GM12878 (cell line): ENCODE data around the gene DKK3. TPM values are rescaled to one million over a fixed set of nuclear protein-coding genes. Genes with fewer than 3 reads are reported as not detected.

ENCODE experiments used
- ATAC-seq: fragments of 200-7000 bp; cut with Tn5 transposase; 3 replicates; pipeline ENCODE4 v1.9.1; 2020; ENCODE audit warnings: mild to moderate bottlenecking, moderate library complexity
- BruUV-seq: library from RNA; stranded (reverse); fragments of 400-500 nt; replicated peaks from 2 replicates; lab custom pipeline; 2021; lab: Mats Ljungman, UMichigan
- CTCF ChIA-PET: fragments of 300-600 bp; sonication (Branson Sonifier 250); formaldehyde crosslinking; extraction: SDS; loops from one replicate; lab custom pipeline; 2021; ENCODE audit warnings: inconsistent platforms; lab: Yijun Ruan, JAX
- POLR2A ChIA-PET: fragments of 350-600 bp; formaldehyde crosslinking; extraction: SDS; loops from one replicate; lab custom pipeline; 2021; ENCODE audit warnings: inconsistent platforms; lab: Charles Lee
- RAD21 ChIA-PET: fragments of 300-600 bp; sonication (Branson Sonifier 250); formaldehyde crosslinking; loops from one replicate; lab custom pipeline; 2023; ENCODE audit warnings: antibody characterized with exemption; ENCODE audit not compliant: unreplicated experiment; lab: Charles Lee
- SMC1A ChIA-PET: fragments of 300-600 bp; sonication (Branson Sonifier 250); formaldehyde crosslinking; loops from one replicate; lab custom pipeline; 2023; ENCODE audit not compliant: unreplicated experiment, uncharacterized antibody; lab: Charles Lee
- DNase-seq: peaks from one replicate; pipeline ENCODE4 v3.0.0-alpha.2; 2011; ENCODE audit warnings: low read depth, low spot score
- FAIRE-seq: peaks from 3 replicates; lab custom pipeline; 2011; peaks lifted over from hg19 to GRCh38; lab: Jason Lieb, UNC
- H2AFZ ChIP-seq: 2 replicates; pipeline ENCODE4 v1.6.0; 2011; ENCODE audit warnings: low read depth, low read length, control low read depth; ENCODE audit not compliant: control insufficient read depth
- H3K27ac ChIP-seq: 2 replicates; pipeline ENCODE4 v1.5.1; 2011; ENCODE audit warnings: control low read depth; ENCODE audit not compliant: control insufficient read depth, insufficient read depth
- H3K27me3 ChIP-seq, 2 experiments: replicated peaks in 1 of 2; 2 replicates each; pipeline versions ENCODE4 v1.6.0 to v1.6.1; 2011; ENCODE audit warnings: low read length in 1 of 2; ENCODE audit not compliant: control insufficient read depth in 2 of 2, insufficient read depth in 2 of 2
- H3K36me3 ChIP-seq, 2 experiments: 2 replicates each; pipeline ENCODE4 v1.5.1; 2011; ENCODE audit warnings: low read length in 1 of 2; ENCODE audit not compliant: control insufficient read depth in 2 of 2, insufficient read depth in 2 of 2
- H3K4me1 ChIP-seq: 2 replicates; pipeline ENCODE4 v1.6.1; 2011; ENCODE audit warnings: mild to moderate bottlenecking, low read length, moderate library complexity, mixed read lengths; ENCODE audit not compliant: control insufficient read depth, insufficient read depth
- H3K4me2 ChIP-seq: 2 replicates; pipeline ENCODE4 v1.6.0; 2011; ENCODE audit warnings: control low read depth; ENCODE audit not compliant: control insufficient read depth, insufficient read depth
- H3K4me3 ChIP-seq: fragments of 200-600 bp; sonication (generic); 2 replicates; pipeline ENCODE4 v1.5.1; 2016
- H3K79me2 ChIP-seq: 2 replicates; pipeline ENCODE4 v1.6.0; 2011; ENCODE audit warnings: low read length; ENCODE audit not compliant: control insufficient read depth, insufficient read depth
- H3K9ac ChIP-seq: 2 replicates; pipeline ENCODE4 v1.8.0; 2011; ENCODE audit warnings: low read length, control low read depth, mixed read lengths; ENCODE audit not compliant: control insufficient read depth, insufficient read depth
- H3K9me3 ChIP-seq: replicated peaks from 3 replicates; pipeline ENCODE4 v1.5.1; 2011; ENCODE audit warnings: mild to moderate bottlenecking, low read length; ENCODE audit not compliant: control insufficient read depth, insufficient read depth
- H4K20me1 ChIP-seq: 2 replicates; pipeline ENCODE4 v1.6.0; 2011; ENCODE audit not compliant: control insufficient read depth, insufficient read depth
- EP300 ChIP-seq, 2 experiments: fragments of 150-350 bp in 1 of 2; IDR thresholded peaks; 2 replicates each; pipeline ENCODE4 v1.6.1; 2011 to 2012; ENCODE audit warnings: low read depth in 2 of 2, low read length in 2 of 2, borderline replicate concordance in 1 of 2, improper control_type of control experiment in 1 of 2, inconsistent platforms in 1 of 2; ENCODE audit not compliant: control insufficient read depth in 1 of 2
- MTA2 ChIP-seq: fragments of 450-650 bp; IDR thresholded peaks from 2 replicates; pipeline ENCODE4 v1.6.1; 2016; ENCODE audit warnings: low read depth, mild to moderate bottlenecking, moderate library complexity
- MXI1 ChIP-seq: fragments of 150-350 bp; IDR thresholded peaks from 2 replicates; pipeline ENCODE4 v1.6.1; 2011; ENCODE audit warnings: low read depth, mild to moderate bottlenecking, inconsistent platforms, low read length, improper control_type of control experiment
- NFIC ChIP-seq: IDR thresholded peaks from 2 replicates; pipeline ENCODE4 v1.6.1; 2012; ENCODE audit warnings: low read depth, mild to moderate bottlenecking, inconsistent platforms, low read length, moderate library complexity
- NFYA ChIP-seq: IDR thresholded peaks from 2 replicates; pipeline ENCODE4 v1.6.1; 2011; ENCODE audit warnings: low read depth, mild to moderate bottlenecking, low read length, improper control_type of control experiment, borderline replicate concordance
- NR2C2 ChIP-seq: IDR thresholded peaks from 2 replicates; pipeline ENCODE4 v1.6.1; 2011; ENCODE audit warnings: borderline replicate concordance, low read depth; ENCODE audit not compliant: control insufficient read depth, insufficient read length
- SPI1 ChIP-seq: IDR thresholded peaks from 2 replicates; pipeline ENCODE4 v1.6.1; 2011; ENCODE audit warnings: low read depth, mild to moderate bottlenecking, low read length, moderate library complexity, borderline replicate concordance; ENCODE audit not compliant: insufficient read depth
- STAT1 ChIP-seq: fragments of 450-650 bp; conservative IDR thresholded peaks from 2 replicates; pipeline ENCODE4 v1.6.1; 2014; ENCODE audit warnings: antibody characterized with exemption, mild to moderate bottlenecking
- SUPT20H ChIP-seq: IDR thresholded peaks from 2 replicates; pipeline ENCODE4 v1.6.1; 2011; ENCODE audit warnings: low read depth, mild to moderate bottlenecking, low read length, moderate library complexity, borderline replicate concordance; ENCODE audit not compliant: control insufficient read depth
- ZBTB40 ChIP-seq: fragments of 450-650 bp; IDR thresholded peaks from 2 replicates; pipeline ENCODE4 v1.6.1; 2016; ENCODE audit warnings: mild to moderate bottlenecking, moderate library complexity, borderline replicate concordance
- ZNF207 ChIP-seq: fragments of 450-650 bp; IDR thresholded peaks from 2 replicates; pipeline ENCODE4 v1.6.1; 2014; ENCODE audit warnings: antibody characterized with exemption, mild to moderate bottlenecking, borderline replicate concordance
- ZNF687 ChIP-seq: fragments of 450-650 bp; IDR thresholded peaks from 2 replicates; pipeline ENCODE4 v1.6.1; 2017; ENCODE audit warnings: mild to moderate bottlenecking, moderate library complexity
- in situ Hi-C: fragments of 300-500 bp; cut with MboI; formaldehyde crosslinking; loops from 9 replicates; pipeline ENCODE4 v1.14.3; 2018; ENCODE audit warnings: mixed read lengths
- intact Hi-C: fragments of 100-400 bp; cut with micrococcal nuclease; formaldehyde crosslinking; loops from one replicate; pipeline ENCODE4 v1.14.2; 2022; ENCODE audit not compliant: unreplicated experiment
- polyA plus RNA-seq, 11 experiments: library from polyadenylated mRNA; depleted of rRNA in 4 of 11; unstranded in 6 of 11; stranded (reverse) in 5 of 11; fragments of >200 nt; fragmentation: Nextera tagmentation in 4 of 11; fragmentation: Illumina TruSeq in 1 of 11; extraction: Ambion mirVana in 4 of 11; extraction: Trizol in 1 of 11; gene quantifications; 1 replicate in 1 of 11; 2 replicates in 10 of 11; pipeline versions ENCODE4 v1.2.1 to v1.2.3, GENCODE V29; 2011 to 2016; ENCODE audit warnings: inconsistent platforms in 2 of 11, missing spikeins in 2 of 11, low read depth in 1 of 11
- total RNA-seq, 4 experiments: library from RNA; depleted of rRNA in 3 of 4; stranded (reverse); fragments of >200 nt in 3 of 4; fragmentation: Illumina TruSeq in 1 of 4; extraction: Trizol in 1 of 4; gene quantifications; 2 replicates each; pipeline versions ENCODE4 v1.2.1 to v1.2.3, GENCODE V29; 2013 to 2021
- TF ChIP-seq, protein P1 (sequence below): fragments of 150-350 bp; IDR thresholded peaks from 2 replicates; pipeline ENCODE4 v1.6.1; 2014; ENCODE audit warnings: mild to moderate bottlenecking, low read depth, low read length

DKK3 gene
- total and polyA plus RNA-seq, 10 of the 15 experiments (the other 5 are each of a cell fraction or from before 2014, with no cell fraction given) = 0.07 to 0.16 (median 0.15) TPM; not detected in 7

- TF ChIP-seq ZNF687 (no peak), MTA2 (no peak)
Measured at GRCh38 chr11:11960687-11961086, 47.7 kb downstream of the DKK3 start (continued).

DNA sequence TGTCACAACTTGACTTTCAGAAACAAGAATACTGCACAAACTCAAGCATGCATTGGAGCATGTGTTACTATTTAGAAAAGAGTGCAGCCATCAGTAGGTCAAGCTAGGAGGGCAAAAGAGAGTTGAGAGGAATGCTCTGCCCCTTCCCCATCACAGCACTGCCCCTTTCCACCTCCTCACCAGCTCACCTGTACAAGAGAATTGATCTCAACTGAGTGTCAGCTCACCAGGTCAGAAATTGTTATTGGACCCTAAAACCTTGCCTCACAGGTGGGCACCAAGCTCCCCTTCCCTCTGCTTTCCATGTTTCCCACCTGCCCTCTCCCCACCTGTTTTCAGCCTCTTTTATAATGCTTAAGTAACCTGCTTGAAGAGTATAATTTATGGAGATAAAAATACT is 48.8 kb downstream of the DKK3 start:
- POLR2A ChIA-PET = no interaction called here
- ATAC-seq (no peak), DNase-seq (no peak), FAIRE-seq (no peak)
- Histone ChIP-seq H3K36me3 (peaks cover 0 to 20% of the 10 kb centered on the region in 2 experiments), H3K4me1 (peaks cover 9% of the 10 kb centered on the region), H2AFZ (no peak overlapping the region), H3K27me3 (no peaks in the 10 kb centered on the region; a peak in 1 of 4 replicates), H3K9ac (no peak overlapping the region), H3K79me2 (no peaks in the 10 kb centered on the region), H4K20me1 (no peaks in the 10 kb centered on the region), H3K27ac (no peak overlapping the region), H3K4me3 (no peak overlapping the region), H3K9me3 (no peaks in the 10 kb centered on the region), H3K4me2 (no peak overlapping the region)
- in situ Hi-C loops (no loop called here), intact Hi-C loops (no loop called here)
- BruUV-seq = no TSS peak
- SMC1A ChIA-PET = no interaction called here
- CTCF ChIA-PET = interaction anchor here (3.8 kb wide), 1 partner anchor 13 kb away, joined by 8 read pairs; no protein-coding TSS in a partner anchor
- RAD21 ChIA-PET = no interaction called here
- TF ChIP-seq ZNF207 (no peak), NFYA (no peak), STAT1 (no peak), SUPT20H (no peak), NR2C2 (no peak), ZBTB40 (no peak), NFIC (no peak), EP300 (IDR thresholded peaks at IDR 0.05; ENCODE audit: borderline replicate concordance in 1 of 2, control insufficient read depth in 1 of 2, low read depth in 2 of 2, low read length in 2 of 2) (no peak), MXI1 (no peak), SPI1 (no peak)
- TF ChIP-seq, protein P1, sequence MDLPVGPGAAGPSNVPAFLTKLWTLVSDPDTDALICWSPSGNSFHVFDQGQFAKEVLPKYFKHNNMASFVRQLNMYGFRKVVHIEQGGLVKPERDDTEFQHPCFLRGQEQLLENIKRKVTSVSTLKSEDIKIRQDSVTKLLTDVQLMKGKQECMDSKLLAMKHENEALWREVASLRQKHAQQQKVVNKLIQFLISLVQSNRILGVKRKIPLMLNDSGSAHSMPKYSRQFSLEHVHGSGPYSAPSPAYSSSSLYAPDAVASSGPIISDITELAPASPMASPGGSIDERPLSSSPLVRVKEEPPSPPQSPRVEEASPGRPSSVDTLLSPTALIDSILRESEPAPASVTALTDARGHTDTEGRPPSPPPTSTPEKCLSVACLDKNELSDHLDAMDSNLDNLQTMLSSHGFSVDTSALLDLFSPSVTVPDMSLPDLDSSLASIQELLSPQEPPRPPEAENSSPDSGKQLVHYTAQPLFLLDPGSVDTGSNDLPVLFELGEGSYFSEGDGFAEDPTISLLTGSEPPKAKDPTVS = no peak
